Body of pancreas (tissue), 4 donors: ENCODE measurements around the gene KIF11.

Experiments
- CTCF ChIP-seq, 7 experiments: fragments of 450-650 bp in 4 of 7; fragments of 200-600 bp in 3 of 7; sonication (generic) in 3 of 7; IDR thresholded peaks; one replicate each; pipeline ENCODE4 v1.5.1; 2016 to 2019; ENCODE audit warnings: antibody characterized with exemption in 7 of 7
- POLR2A ChIP-seq, 3 donors: fragments of 450-650 bp; IDR thresholded peaks; one replicate each; pipeline ENCODE4 v1.6.1; 2016; ENCODE audit warnings: antibody characterized with exemption in 3 of 3, mild to moderate bottlenecking in 2 of 3

- TF ChIP-seq CTCF (IDR thresholded peaks at IDR 0.05) (no peak), POLR2A (IDR thresholded peaks at IDR 0.05) (no peak)
Measured at GRCh38 chr10:92595505-92595904, 2.6 kb downstream of the KIF11 start.
